Measurements from ENCODE around the gene ABCB10.

Gene ABCB10

DNA sequence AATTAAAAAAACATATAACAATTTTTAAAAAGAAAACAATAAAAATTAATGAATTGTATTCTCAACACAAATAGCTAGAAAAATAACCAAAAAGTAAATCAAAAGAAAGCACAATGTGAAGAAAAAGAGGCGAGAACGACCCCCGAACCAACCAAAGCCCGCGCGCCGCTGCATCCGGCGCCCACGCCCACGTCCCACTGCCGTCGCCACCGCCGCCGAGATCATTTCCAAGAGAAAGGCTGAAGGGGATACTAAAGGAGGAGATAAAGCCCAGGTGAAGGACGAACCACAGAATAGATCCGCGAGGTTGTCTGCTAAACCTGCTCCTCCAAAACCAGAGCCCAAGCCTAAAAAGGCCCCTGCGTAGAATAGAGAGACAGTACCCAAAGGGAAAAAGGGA lies 11.8 kb upstream of the ABCB10 start:
- WGBS, 2 donors (ENCODE audit: extremely low coverage in 2 of 2, insufficient read length in 2 of 2, insufficient replicate concordance in 1 of 2), result no CpG with 5 or more reads among the region's 20 CpGs
- no peak overlapping the region for H4K8ac ChIP-seq (ENCODE audit: low read depth, low read length)
- no peak overlapping the region for H2BK120ac ChIP-seq (ENCODE audit: low read depth, low read length)
- no peaks in the 10 kb centered on the region for H3K27me3 ChIP-seq (ENCODE audit: control insufficient read depth in 3 of 3, insufficient read depth in 3 of 3, low read depth in 1 of 3, low read length in 3 of 3)
- H3K9ac ChIP-seq (ENCODE audit: low read depth, low read length, poor library complexity), result no peak overlapping the region
- no peak overlapping the region for H3K4me2 ChIP-seq (ENCODE audit: insufficient read depth, low read length, poor library complexity, severe bottlenecking)
- no peak overlapping the region for H4K91ac ChIP-seq (ENCODE audit: low read depth, low read length, poor library complexity)
- no peaks in the 10 kb centered on the region for H3K4me1 ChIP-seq (ENCODE audit: control insufficient read depth in 2 of 2, insufficient read depth in 1 of 2, low read depth in 1 of 2, low read length in 2 of 2)
- H3K4ac ChIP-seq (ENCODE audit: low read length), result no peak overlapping the region
- no peak overlapping the region for H3K18ac ChIP-seq (ENCODE audit: low read length)
- H2AFZ ChIP-seq (ENCODE audit: low read length), result peak overlapping the region; percentile 17
- no peaks in the 10 kb centered on the region for H3K79me1 ChIP-seq (ENCODE audit: low read depth, low read length)
- no peak overlapping the region for H2AK5ac ChIP-seq (ENCODE audit: low read depth, low read length)
- H3K4me3 ChIP-seq (ENCODE audit: low read length in 2 of 2), result no peak overlapping the region
- no peaks in the 10 kb centered on the region for H3K36me3 ChIP-seq (replicated peaks in 1 of 2; ENCODE audit: control insufficient read depth in 2 of 2, insufficient read depth in 2 of 2, low read length in 2 of 2)
- H3K27ac ChIP-seq (replicated peaks; ENCODE audit: low read length), result no peak overlapping the region
- peaks cover 0 to 1% of the 10 kb centered on the region in 2 donors for H3K9me3 ChIP-seq (replicated peaks in 1 of 2; ENCODE audit: control insufficient read depth in 2 of 2, insufficient read depth in 1 of 2, low read depth in 1 of 2, low read length in 2 of 2)
- no peak for DNase-seq (ENCODE audit: low spot score)
- no peak overlapping the region for H2BK12ac ChIP-seq (ENCODE audit: low read length)
- no peak overlapping the region for H2BK15ac ChIP-seq (ENCODE audit: low read length)
- H3K14ac ChIP-seq (ENCODE audit: low read length), result no peak overlapping the region
- H3K23ac ChIP-seq (ENCODE audit: low read depth, low read length, poor library complexity), result no peak overlapping the region
- no peak overlapping the region for H2BK5ac ChIP-seq (ENCODE audit: low read length)

DNA sequence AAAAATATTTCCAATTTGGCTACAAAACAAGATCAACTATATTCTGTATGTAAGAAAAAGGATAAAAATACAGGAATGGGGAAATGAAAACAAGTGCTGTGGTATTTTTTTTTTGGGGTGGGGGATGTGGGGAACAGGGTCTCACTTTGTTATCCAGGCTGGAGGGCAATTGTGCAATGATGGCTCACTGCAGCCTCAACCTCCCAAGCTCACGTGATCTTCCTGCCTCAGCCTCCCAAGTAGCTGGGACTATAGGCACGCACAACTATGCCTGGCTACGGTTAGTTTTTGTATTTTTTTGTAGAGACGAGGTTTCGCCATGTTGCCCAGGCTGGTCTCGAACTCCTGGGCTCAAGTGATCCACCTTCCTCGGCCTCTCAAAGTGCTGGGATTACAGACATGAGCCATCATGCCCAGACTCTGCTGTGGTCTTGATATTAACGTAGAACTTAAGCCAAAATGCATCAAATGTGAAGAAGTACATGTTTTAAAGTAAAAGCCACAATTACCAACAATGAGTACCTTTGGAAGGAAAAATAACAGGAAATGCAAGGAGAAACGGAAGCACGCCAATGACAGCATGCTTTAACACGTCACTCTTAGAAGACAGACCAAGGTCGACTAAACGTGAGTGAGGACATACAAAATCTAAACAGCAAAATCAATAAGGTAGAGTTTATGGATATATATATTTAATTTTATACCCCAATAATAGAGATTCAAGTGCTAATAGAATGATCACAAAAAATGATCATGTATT lies 8.8 kb upstream of the ABCB10 start:
- no CpG with 5 or more reads among the region's 13 CpGs for WGBS, 2 donors (ENCODE audit: extremely low coverage in 2 of 2, insufficient read length in 2 of 2, insufficient replicate concordance in 1 of 2)
- Histone ChIP-seq H2BK5ac (ENCODE audit: low read length) (no peak overlapping the region), H3K4me3 (ENCODE audit: low read length in 2 of 2) (no peak overlapping the region), H3K23ac (ENCODE audit: low read depth, low read length, poor library complexity) (no peak overlapping the region), H3K79me1 (ENCODE audit: low read depth, low read length) (no peaks in the 10 kb centered on the region), H4K91ac (ENCODE audit: low read depth, low read length, poor library complexity) (no peak overlapping the region), H2BK120ac (ENCODE audit: low read depth, low read length) (no peak overlapping the region), H3K4me2 (ENCODE audit: insufficient read depth, low read length, poor library complexity, severe bottlenecking) (no peak overlapping the region), H3K4ac (ENCODE audit: low read length) (no peak overlapping the region), H2AFZ (ENCODE audit: low read length) (no peak overlapping the region), H3K27me3 (ENCODE audit: control insufficient read depth in 3 of 3, insufficient read depth in 3 of 3, low read depth in 1 of 3, low read length in 3 of 3) (no peaks in the 10 kb centered on the region), H2AK5ac (ENCODE audit: low read depth, low read length) (no peak overlapping the region), H3K9ac (ENCODE audit: low read depth, low read length, poor library complexity) (peak overlapping the region; percentile 70), H3K4me1 (ENCODE audit: control insufficient read depth in 2 of 2, insufficient read depth in 1 of 2, low read depth in 1 of 2, low read length in 2 of 2) (peaks cover 0 to 9% of the 10 kb centered on the region in 2 donors), H4K8ac (ENCODE audit: low read depth, low read length) (no peak overlapping the region), H3K14ac (ENCODE audit: low read length) (no peak overlapping the region), H3K9me3 (replicated peaks in 1 of 2; ENCODE audit: control insufficient read depth in 2 of 2, insufficient read depth in 1 of 2, low read depth in 1 of 2, low read length in 2 of 2) (no peaks in the 10 kb centered on the region), H2BK12ac (ENCODE audit: low read length) (no peak overlapping the region), H2BK15ac (ENCODE audit: low read length) (no peak overlapping the region), H3K27ac (replicated peaks; ENCODE audit: low read length) (no peak overlapping the region), H3K36me3 (replicated peaks in 1 of 2; ENCODE audit: control insufficient read depth in 2 of 2, insufficient read depth in 2 of 2, low read length in 2 of 2) (no peaks in the 10 kb centered on the region), H3K18ac (ENCODE audit: low read length) (no peak overlapping the region)
- no peak for DNase-seq (ENCODE audit: low spot score)

DNA sequence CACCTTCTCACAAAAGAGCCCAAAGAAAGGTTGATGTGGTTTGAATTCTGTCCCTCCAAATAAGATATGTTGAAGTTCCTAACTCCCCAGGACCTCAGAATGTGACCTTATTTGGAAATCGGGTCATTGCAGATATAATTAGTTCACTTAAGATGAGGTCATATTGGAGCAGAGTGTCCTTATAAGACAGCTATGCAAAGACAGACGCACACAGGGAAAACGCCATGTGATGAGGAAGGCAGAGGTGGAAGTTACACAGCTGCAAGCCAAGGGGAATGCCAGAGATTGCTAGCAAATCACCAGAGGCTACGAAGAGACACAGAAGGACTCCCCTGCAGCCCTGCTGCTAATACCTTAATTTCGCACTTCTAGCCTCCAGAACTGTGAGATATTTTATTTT lies 5.2 kb upstream of the ABCB10 start:
- Histone ChIP-seq H4K8ac (ENCODE audit: low read depth, low read length) (no peak overlapping the region), H2BK15ac (ENCODE audit: low read length) (no peak overlapping the region), H3K4me2 (ENCODE audit: insufficient read depth, low read length, poor library complexity, severe bottlenecking) (no peak overlapping the region), H3K27ac (replicated peaks; ENCODE audit: low read length) (no peak overlapping the region), H3K23ac (ENCODE audit: low read depth, low read length, poor library complexity) (no peak overlapping the region), H3K36me3 (replicated peaks in 1 of 2; ENCODE audit: control insufficient read depth in 2 of 2, insufficient read depth in 2 of 2, low read length in 2 of 2) (no peaks in the 10 kb centered on the region), H3K4me1 (ENCODE audit: control insufficient read depth in 2 of 2, insufficient read depth in 1 of 2, low read depth in 1 of 2, low read length in 2 of 2) (peaks cover 0 to 9% of the 10 kb centered on the region in 2 donors), H3K9ac (ENCODE audit: low read depth, low read length, poor library complexity) (no peak overlapping the region), H2BK12ac (ENCODE audit: low read length) (no peak overlapping the region), H3K14ac (ENCODE audit: low read length) (no peak overlapping the region), H2BK5ac (ENCODE audit: low read length) (no peak overlapping the region), H3K9me3 (replicated peaks in 1 of 2; ENCODE audit: control insufficient read depth in 2 of 2, insufficient read depth in 1 of 2, low read depth in 1 of 2, low read length in 2 of 2) (no peaks in the 10 kb centered on the region), H3K79me1 (ENCODE audit: low read depth, low read length) (no peaks in the 10 kb centered on the region), H3K27me3 (ENCODE audit: control insufficient read depth in 3 of 3, insufficient read depth in 3 of 3, low read depth in 1 of 3, low read length in 3 of 3) (no peaks in the 10 kb centered on the region), H3K18ac (ENCODE audit: low read length) (no peak overlapping the region), H2AFZ (ENCODE audit: low read length) (no peak overlapping the region), H2AK5ac (ENCODE audit: low read depth, low read length) (no peak overlapping the region), H3K4ac (ENCODE audit: low read length) (no peak overlapping the region), H2BK120ac (ENCODE audit: low read depth, low read length) (no peak overlapping the region), H3K4me3 (ENCODE audit: low read length in 2 of 2) (no peak overlapping the region), H4K91ac (ENCODE audit: low read depth, low read length, poor library complexity) (no peak overlapping the region)
- DNase-seq (ENCODE audit: low spot score), result no peak
- no CpG with 5 or more reads among the region's 5 CpGs for WGBS, 2 donors (ENCODE audit: extremely low coverage in 2 of 2, insufficient read length in 2 of 2, insufficient replicate concordance in 1 of 2)

DNA sequence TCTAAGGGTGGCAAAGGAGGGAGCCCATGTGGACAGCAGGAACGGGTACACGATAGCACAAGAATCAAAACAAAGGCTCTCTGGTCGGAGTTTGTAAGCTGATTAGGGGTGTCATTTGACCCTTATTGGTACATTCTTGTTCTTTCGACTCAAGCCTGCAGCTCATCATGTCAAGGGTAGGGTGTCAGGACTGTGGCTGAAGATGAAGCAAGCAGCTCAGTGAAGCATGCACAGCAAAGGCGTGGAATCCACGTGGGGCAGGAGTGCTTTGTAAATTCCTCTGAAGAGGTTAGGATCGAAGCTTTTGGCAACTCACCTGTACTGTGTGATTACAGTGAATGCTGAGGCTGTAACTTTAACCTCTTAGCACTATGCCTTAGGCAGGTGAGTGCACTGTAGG lies 4.7 kb upstream of the ABCB10 start:
- no peak overlapping the region for H2BK120ac ChIP-seq (ENCODE audit: low read depth, low read length)
- no peak overlapping the region for H2BK12ac ChIP-seq (ENCODE audit: low read length)
- H3K4me1 ChIP-seq (ENCODE audit: control insufficient read depth in 2 of 2, insufficient read depth in 1 of 2, low read depth in 1 of 2, low read length in 2 of 2), result peaks cover 0 to 9% of the 10 kb centered on the region in 2 donors
- H3K23ac ChIP-seq (ENCODE audit: low read depth, low read length, poor library complexity), result no peak overlapping the region
- no peak overlapping the region for H2BK15ac ChIP-seq (ENCODE audit: low read length)
- no peak overlapping the region for H3K27ac ChIP-seq (replicated peaks; ENCODE audit: low read length)
- no peak overlapping the region for H2AK5ac ChIP-seq (ENCODE audit: low read depth, low read length)
- H3K4me3 ChIP-seq (ENCODE audit: low read length in 2 of 2), result no peak overlapping the region
- no peak overlapping the region for H3K9ac ChIP-seq (ENCODE audit: low read depth, low read length, poor library complexity)
- no peak overlapping the region for H3K18ac ChIP-seq (ENCODE audit: low read length)
- no peak overlapping the region for H3K4ac ChIP-seq (ENCODE audit: low read length)
- no peak overlapping the region for H4K91ac ChIP-seq (ENCODE audit: low read depth, low read length, poor library complexity)
- no peaks in the 10 kb centered on the region for H3K79me1 ChIP-seq (ENCODE audit: low read depth, low read length)
- H2AFZ ChIP-seq (ENCODE audit: low read length), result peak overlapping the region; percentile 35
- no peak overlapping the region for H3K4me2 ChIP-seq (ENCODE audit: insufficient read depth, low read length, poor library complexity, severe bottlenecking)
- no peak overlapping the region for H4K8ac ChIP-seq (ENCODE audit: low read depth, low read length)
- no peaks in the 10 kb centered on the region for H3K27me3 ChIP-seq (ENCODE audit: control insufficient read depth in 3 of 3, insufficient read depth in 3 of 3, low read depth in 1 of 3, low read length in 3 of 3)
- H3K14ac ChIP-seq (ENCODE audit: low read length), result no peak overlapping the region
- no CpG with 5 or more reads among the region's 7 CpGs for WGBS, 2 donors (ENCODE audit: extremely low coverage in 2 of 2, insufficient read length in 2 of 2, insufficient replicate concordance in 1 of 2)
- H3K36me3 ChIP-seq (replicated peaks in 1 of 2; ENCODE audit: control insufficient read depth in 2 of 2, insufficient read depth in 2 of 2, low read length in 2 of 2), result no peaks in the 10 kb centered on the region
- no peaks in the 10 kb centered on the region for H3K9me3 ChIP-seq (replicated peaks in 1 of 2; ENCODE audit: control insufficient read depth in 2 of 2, insufficient read depth in 1 of 2, low read depth in 1 of 2, low read length in 2 of 2)
- DNase-seq (ENCODE audit: low spot score), result no peak
- H2BK5ac ChIP-seq (ENCODE audit: low read length), result no peak overlapping the region

Data from neuronal stem cell (in vitro differentiated cells).